ENCODE measurements around the gene MORN5. TPM values are rescaled to one million over a fixed set of nuclear protein-coding genes. Genes with fewer than 3 reads are reported as not detected.

Gene MORN5
- total and polyA plus RNA-seq, 2 donors (not counting 1 experiment from before 2014, with no cell fraction given), result not detected

DNA sequence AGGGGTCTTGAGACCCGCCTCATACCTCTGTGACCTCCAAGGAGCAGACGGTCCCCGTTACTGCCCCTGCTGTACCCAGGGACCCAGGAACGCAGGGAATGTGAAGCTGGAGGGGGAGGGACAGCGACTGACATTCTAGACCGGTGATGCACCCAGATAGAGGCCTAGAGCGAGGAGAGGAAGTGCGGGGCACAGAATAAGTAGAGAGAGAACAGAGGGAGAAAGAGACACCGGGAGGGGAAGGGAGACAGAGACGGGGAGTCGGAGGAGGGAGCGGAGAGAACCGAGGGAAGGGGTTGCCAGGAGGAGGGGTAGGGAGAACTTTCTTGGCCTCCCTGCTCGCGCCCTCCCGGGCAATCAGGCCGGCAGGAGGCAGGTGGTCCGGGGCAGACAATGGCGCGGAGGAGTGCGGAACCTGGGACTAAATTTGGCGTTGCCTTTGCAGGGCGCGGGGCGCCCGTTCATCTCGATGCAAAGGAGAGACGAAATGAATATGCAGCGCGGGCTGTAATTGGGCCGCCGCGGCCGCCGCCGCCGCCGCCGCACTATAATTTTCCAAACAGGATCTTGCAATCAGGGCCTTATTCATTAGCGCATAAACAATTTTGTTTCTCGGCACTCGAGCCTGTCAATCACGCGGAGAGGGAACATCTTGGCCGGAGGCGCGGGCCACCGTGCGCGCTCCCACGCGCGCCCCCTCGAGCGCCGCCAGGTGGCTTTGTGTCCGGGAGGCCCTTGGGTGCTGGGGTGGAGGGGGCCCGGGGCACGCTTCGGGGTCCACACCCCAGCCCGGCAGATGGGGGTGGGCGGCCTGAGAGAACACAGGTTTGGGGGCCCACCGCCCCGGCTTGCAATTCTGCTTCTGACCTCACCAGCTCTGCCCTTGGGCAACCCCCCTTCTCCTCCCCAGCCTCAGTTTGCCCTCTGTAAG lies 33.1 kb upstream of the MORN5 start:
- Histone ChIP-seq H3K4me1 (ENCODE audit: control insufficient read depth in 2 of 2, insufficient read depth in 2 of 2, low read length in 2 of 2) (peaks cover 17 to 26% of the 10 kb centered on the region in 2 donors), H3K4me3 (ENCODE audit: control extremely low read depth in 1 of 5, extremely low read depth in 1 of 5, insufficient read depth in 1 of 5, low read depth in 2 of 5, low read length in 4 of 5) (peak overlapping the region in 1 of 5 experiments; percentile 15), H3K79me2 (ENCODE audit: control insufficient read depth, insufficient read depth, low read length) (no peaks in the 10 kb centered on the region), H2AFZ (ENCODE audit: insufficient read depth, low read depth, low read length, poor library complexity, severe bottlenecking) (peak overlapping the region; percentile 64), H3K36me3 (replicated peaks in 1 of 2; ENCODE audit: control extremely low read depth in 1 of 2, control insufficient read depth in 1 of 2, extremely low read depth in 1 of 2, insufficient read depth in 2 of 2, low read length in 1 of 2) (no peaks in the 10 kb centered on the region), H4K20me1 (ENCODE audit: control insufficient read depth, insufficient read depth, low read length, poor library complexity, severe bottlenecking) (no peaks in the 10 kb centered on the region), H3K9ac (ENCODE audit: low read length) (no peak overlapping the region), H3K9me3 (ENCODE audit: control extremely low read depth in 1 of 3, control insufficient read depth in 2 of 3, insufficient read depth in 1 of 3, low read length in 2 of 3) (peaks cover 0 to 6% (median 0%) of the 10 kb centered on the region in 3 donors), H3K27me3 (replicated peaks in 1 of 4; ENCODE audit: control extremely low read depth in 1 of 4, control insufficient read depth in 3 of 4, insufficient read depth in 4 of 4, low read length in 3 of 4) (peaks cover 0 to 40% (median 22%) of the 10 kb centered on the region in 4 experiments), H3K4me2 (replicated peaks; ENCODE audit: low read depth, low read length, poor library complexity, severe bottlenecking) (peak overlapping the region; percentile 62), H3K27ac (ENCODE audit: low read length in 2 of 2) (no peak overlapping the region)
- CTCF ChIA-PET, result interaction anchor here (0.8 to 15.1 kb wide), 13 partner anchors 9 to 685 kb away, joined by 3 to 323 read pairs (median 11); no protein-coding TSS in a partner anchor
- no peak for ATAC-seq (ENCODE audit: low read depth)
- DNase-seq, result peak; percentile 23
- TF ChIP-seq, protein P1, sequence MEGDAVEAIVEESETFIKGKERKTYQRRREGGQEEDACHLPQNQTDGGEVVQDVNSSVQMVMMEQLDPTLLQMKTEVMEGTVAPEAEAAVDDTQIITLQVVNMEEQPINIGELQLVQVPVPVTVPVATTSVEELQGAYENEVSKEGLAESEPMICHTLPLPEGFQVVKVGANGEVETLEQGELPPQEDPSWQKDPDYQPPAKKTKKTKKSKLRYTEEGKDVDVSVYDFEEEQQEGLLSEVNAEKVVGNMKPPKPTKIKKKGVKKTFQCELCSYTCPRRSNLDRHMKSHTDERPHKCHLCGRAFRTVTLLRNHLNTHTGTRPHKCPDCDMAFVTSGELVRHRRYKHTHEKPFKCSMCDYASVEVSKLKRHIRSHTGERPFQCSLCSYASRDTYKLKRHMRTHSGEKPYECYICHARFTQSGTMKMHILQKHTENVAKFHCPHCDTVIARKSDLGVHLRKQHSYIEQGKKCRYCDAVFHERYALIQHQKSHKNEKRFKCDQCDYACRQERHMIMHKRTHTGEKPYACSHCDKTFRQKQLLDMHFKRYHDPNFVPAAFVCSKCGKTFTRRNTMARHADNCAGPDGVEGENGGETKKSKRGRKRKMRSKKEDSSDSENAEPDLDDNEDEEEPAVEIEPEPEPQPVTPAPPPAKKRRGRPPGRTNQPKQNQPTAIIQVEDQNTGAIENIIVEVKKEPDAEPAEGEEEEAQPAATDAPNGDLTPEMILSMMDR (IDR thresholded peaks at IDR 0.05), result peak; percentile 19
- no peak for TF ChIP-seq EZH2 (IDR thresholded peaks at IDR 0.05; ENCODE audit: borderline replicate concordance, insufficient read depth, low read depth, low read length, poor library complexity, severe bottlenecking)
- no peak overlapping the region for H3K27ac Mint-ChIP-seq
- 8% methylated on average over 63 of the region's 64 CpGs for whole genome bisulfite sequencing (ENCODE audit: insufficient coverage)
- POLR2A ChIA-PET, result no interaction called here
- peaks cover 69% of the 10 kb centered on the region for H3K27me3 Mint-ChIP-seq
- peaks cover 13% of the 10 kb centered on the region for H3K4me1 Mint-ChIP-seq
- intact Hi-C loops (cut with micrococcal nuclease), result loop anchor here (10.0 kb wide), 1 partner anchor 1258 kb away; no protein-coding TSS in a partner anchor
- H3K9me3 Mint-ChIP-seq (ENCODE audit: insufficient read depth), result no peaks in the 10 kb centered on the region
- H3K4me3 Mint-ChIP-seq, result peak overlapping the region; percentile 55
